OCI-LY7 (cell line): ENCODE results near the gene MRC1.

ENCODE experiments used
- CTCF ChIP-seq: fragments of 200-600 bp; sonication (generic); conservative IDR thresholded peaks from 2 replicates; pipeline ENCODE4 v1.5.1; 2014; ENCODE audit warnings: mild to moderate bottlenecking, antibody characterized with exemption, low read length, moderate library complexity, mixed read lengths
- EZH2phosphoT487 ChIP-seq: fragments of 200-600 bp; sonication (generic); IDR thresholded peaks from 2 replicates; pipeline ENCODE4 v1.6.1; 2018; ENCODE audit warnings: low read depth, borderline replicate concordance, mild to moderate bottlenecking, mixed run types, antibody characterized with exemption, low read length, moderate library complexity, mixed read lengths

GRCh38 chr10:17790651-17791050 lies 18.5 kb upstream of the MRC1 start:
- TF ChIP-seq CTCF (no peak), EZH2phosphoT487 (no peak)
